ENCODE results near the gene SLC44A4.

GRCh38 chr6:31881136-31881859 lies 2.5 kb upstream of the SLC44A4 start:
- TF ChIP-seq CTCF (IDR thresholded peaks at IDR 0.05), result no peak
- TF ChIP-seq POLR2AphosphoS5 (IDR thresholded peaks at IDR 0.05), result no peak
- TF ChIP-seq EP300 (IDR thresholded peaks at IDR 0.05), result no peak
- no peak for TF ChIP-seq POLR2A (IDR thresholded peaks at IDR 0.05)
